Activated CD8-positive, alpha-beta T cell treated with anti-CD3 and anti-CD28 coated beads for 36 hours (primary cell): ENCODE results near the gene LHX3. TPM values are rescaled to one million over a fixed set of nuclear protein-coding genes. Genes with fewer than 3 reads are reported as not detected.

Experiments
- ATAC-seq: fragments of 200-7000 bp; cut with Tn5 transposase; one replicate; pipeline ENCODE4 v1.10.0; 2021; ENCODE audit warnings: mild to moderate bottlenecking, moderate library complexity
- CTCF ChIA-PET: fragments of 350-600 bp; sonication (Branson Sonifier 250); formaldehyde crosslinking; loops from one replicate; lab custom pipeline; 2021; ENCODE audit warnings: antibody characterized with exemption; lab: Charles Lee
- POLR2A ChIA-PET: fragments of 350-600 bp; sonication (Branson Sonifier 250); formaldehyde crosslinking; loops from one replicate; lab custom pipeline; 2021; ENCODE audit warnings: antibody characterized with exemption; lab: Charles Lee
- DNase-seq: peaks from one replicate; pipeline ENCODE4 v3.0.0-alpha.2; 2020
- H3K27ac Mint-ChIP-seq: one replicate; pipeline ENCODE4 v1.8.0; 2021; ENCODE audit warnings: mild to moderate bottlenecking, mixed read lengths
- H3K27me3 Mint-ChIP-seq: one replicate; pipeline ENCODE4 v1.8.0; 2021; ENCODE audit warnings: mixed read lengths
- H3K36me3 Mint-ChIP-seq: one replicate; pipeline ENCODE4 v1.8.0; 2021; ENCODE audit warnings: low read depth, mixed read lengths
- H3K4me1 Mint-ChIP-seq: one replicate; pipeline ENCODE4 v1.8.0; 2021; ENCODE audit warnings: low read depth, mixed read lengths
- H3K4me3 Mint-ChIP-seq: one replicate; pipeline ENCODE4 v1.8.0; 2021; ENCODE audit warnings: mild to moderate bottlenecking, moderate library complexity, mixed read lengths
- H3K9me3 Mint-ChIP-seq: one replicate; pipeline ENCODE4 v1.8.0; 2021; ENCODE audit warnings: mixed read lengths
- CTCF ChIP-seq: fragments of 200-600 bp; IDR thresholded peaks from one replicate; pipeline ENCODE4 v1.8.0; 2022; ENCODE audit warnings: antibody characterized with exemption, mild to moderate bottlenecking
- intact Hi-C: fragments of 100-400 bp; cut with micrococcal nuclease; formaldehyde crosslinking; loops from one replicate; pipeline ENCODE4 v1.10.0; 2022
- total RNA-seq, 2 experiments: library from RNA; stranded (reverse); gene quantifications; one replicate each; pipeline ENCODE4 v1.2.3, GENCODE V29; 2021

LHX3 gene
- total RNA-seq, 2 experiments from 2014 or later, result not detected

GRCh38 chr9:136193127-136193890 lies 11.6 kb downstream of the LHX3 start:
- ChIA-PET POLR2A (interaction anchor here (0.9 kb wide), 1 partner anchor 976 kb away, joined by 3 read pairs; no protein-coding TSS in a partner anchor), CTCF (no interaction called here)
- no peaks in the 10 kb centered on the region for H3K36me3 Mint-ChIP-seq
- peaks cover 55% of the 10 kb centered on the region for H3K27me3 Mint-ChIP-seq
- no peak for DNase-seq
- intact Hi-C loops, result no loop called here
- no peak for ATAC-seq
- H3K4me1 Mint-ChIP-seq, result peaks cover 12% of the 10 kb centered on the region
- H3K9me3 Mint-ChIP-seq, result no peaks in the 10 kb centered on the region
- H3K27ac Mint-ChIP-seq, result no peak overlapping the region
- no peak for TF ChIP-seq CTCF
- no peak overlapping the region for H3K4me3 Mint-ChIP-seq

GRCh38 chr9:136192289-136193126 lies 12.4 kb downstream of the LHX3 start:
- intact Hi-C loops, result no loop called here
- ChIA-PET CTCF (no interaction called here), POLR2A (interaction anchor here (0.9 kb wide), 1 partner anchor 975 kb away, joined by 3 read pairs; no protein-coding TSS in a partner anchor)
- Mint-ChIP-seq H3K4me3 (no peak overlapping the region), H3K27me3 (peaks cover 50% of the 10 kb centered on the region), H3K4me1 (peaks cover 12% of the 10 kb centered on the region), H3K27ac (no peak overlapping the region), H3K36me3 (no peaks in the 10 kb centered on the region), H3K9me3 (no peaks in the 10 kb centered on the region)
- no peak for ATAC-seq
- TF ChIP-seq CTCF, result no peak
- no peak for DNase-seq

- CTCF ChIA-PET, result no interaction called here
- TF ChIP-seq CTCF, result no peak
- H3K27me3 Mint-ChIP-seq, result peaks cover 51% of the 10 kb centered on the region
- H3K4me3 Mint-ChIP-seq, result no peak overlapping the region
- no peaks in the 10 kb centered on the region for H3K9me3 Mint-ChIP-seq
- DNase-seq (no peak), ATAC-seq (no peak)
- no peaks in the 10 kb centered on the region for H3K36me3 Mint-ChIP-seq
- H3K27ac Mint-ChIP-seq, result no peak overlapping the region
- POLR2A ChIA-PET, result no interaction called here
- intact Hi-C loops, result no loop called here
- H3K4me1 Mint-ChIP-seq, result peaks cover 12% of the 10 kb centered on the region
Measured at GRCh38 chr9:136191960-136192286, 13.0 kb downstream of the LHX3 start.

- Mint-ChIP-seq H3K9me3 (no peaks in the 10 kb centered on the region), H3K4me3 (no peak overlapping the region), H3K4me1 (peaks cover 6% of the 10 kb centered on the region), H3K27ac (no peak overlapping the region), H3K36me3 (no peaks in the 10 kb centered on the region), H3K27me3 (peaks cover 46% of the 10 kb centered on the region)
- POLR2A ChIA-PET, result no interaction called here
- no peak for ATAC-seq
- no peak for DNase-seq
- TF ChIP-seq CTCF, result no peak
- intact Hi-C loops, result no loop called here
- CTCF ChIA-PET, result no interaction called here
Measured at GRCh38 chr9:136191099-136191959, 13.6 kb downstream of the LHX3 start.
